ENCODE results near the gene ZNF524. TPM values are rescaled to one million over a fixed set of nuclear protein-coding genes. Genes with fewer than 3 reads are reported as not detected.

The ZNF524 gene
- total and polyA plus RNA-seq, 7 experiments from 2014 or later, result 13.3 to 50.5 (median 29.4) TPM

GRCh38 chr19:55620410-55621204, 20.5 kb downstream of the ZNF524 start:
- POLR2A ChIA-PET, result interaction anchor here (0.5 to 2.0 kb wide), 6 partner anchors 14 to 452 kb away, joined by 3 to 8 read pairs (median 3); partner anchors contain the start of genes FIZ1 and ZNF865
- Mint-ChIP-seq H3K27ac (peak overlapping the region in 8 of 9 donors; percentile 21 to 83 (median 66)), H3K36me3 (peaks cover 0 to 13% (median 10%) of the 10 kb centered on the region in 5 donors), H3K9me3 (peaks cover 0 to 2% (median 0%) of the 10 kb centered on the region in 11 donors), H3K27me3 (no peaks in the 10 kb centered on the region), H3K4me3 (peak overlapping the region in 6 of 10 donors; percentile 26 to 72 (median 50)), H3K4me1 (peaks cover 19 to 46% (median 40%) of the 10 kb centered on the region in 7 donors)
- peak; percentile 10 for ATAC-seq
- CTCF ChIA-PET, result interaction anchor here (1.2 to 1.3 kb wide), 2 partner anchors 12 to 15 kb away, joined by 4 to 5 read pairs; partner anchors contain the start of gene ZNF865
- Histone ChIP-seq H3K36me3 (ENCODE audit: control insufficient read depth in 2 of 3, insufficient read depth in 3 of 3, low read length in 3 of 3) (peaks cover 0 to 25% (median 4%) of the 10 kb centered on the region in 3 experiments), H3K27me3 (ENCODE audit: control insufficient read depth in 2 of 2, insufficient read depth in 2 of 2, low read length in 2 of 2) (no peaks in the 10 kb centered on the region), H3K4me3 (ENCODE audit: low read length) (no peak overlapping the region), H3K27ac (ENCODE audit: low read depth, low read length) (peak overlapping the region; percentile 38), H3K4me1 (ENCODE audit: control insufficient read depth in 2 of 2, insufficient read depth in 2 of 2, low read length in 2 of 2) (peaks cover 11 to 30% of the 10 kb centered on the region in 2 donors), H3K9me3 (ENCODE audit: control insufficient read depth in 2 of 3, low read length in 3 of 3) (no peaks in the 10 kb centered on the region)
- intact Hi-C loops (cut with micrococcal nuclease), result loop anchor here (10.0 kb wide), 2 partner anchors 456 to 1156 kb away; partner anchors contain the start of genes DNAAF3 (in 1 of the 2) and LENG9 (in 1 of the 2)
- DNase-seq, result peak in 4 of 9 donors; percentile 33 to 48 (median 40)

GRCh38 chr19:55621205-55621672, 21.2 kb downstream of the ZNF524 start:
- Mint-ChIP-seq H3K9me3 (peaks cover 0 to 2% (median 0%) of the 10 kb centered on the region in 11 donors), H3K4me1 (peaks cover 23 to 52% (median 45%) of the 10 kb centered on the region in 7 donors), H3K27me3 (peaks cover 0 to under 1% (median 0%) of the 10 kb centered on the region in 5 donors), H3K4me3 (peak overlapping the region in 1 of 10 donors; percentile 4), H3K27ac (peak overlapping the region in 3 of 9 donors; percentile 21 to 83 (median 36)), H3K36me3 (peaks cover 0 to 13% (median 10%) of the 10 kb centered on the region in 5 donors)
- Histone ChIP-seq H3K36me3 (ENCODE audit: control insufficient read depth in 2 of 3, insufficient read depth in 3 of 3, low read length in 3 of 3) (peaks cover 0 to 20% (median 4%) of the 10 kb centered on the region in 3 experiments), H3K4me3 (ENCODE audit: low read length) (no peak overlapping the region), H3K27ac (ENCODE audit: low read depth, low read length) (no peak overlapping the region), H3K27me3 (ENCODE audit: control insufficient read depth in 2 of 2, insufficient read depth in 2 of 2, low read length in 2 of 2) (no peaks in the 10 kb centered on the region), H3K4me1 (ENCODE audit: control insufficient read depth in 2 of 2, insufficient read depth in 2 of 2, low read length in 2 of 2) (peaks cover 17 to 37% of the 10 kb centered on the region in 2 donors), H3K9me3 (ENCODE audit: control insufficient read depth in 2 of 3, low read length in 3 of 3) (no peaks in the 10 kb centered on the region)
- POLR2A ChIA-PET, result interaction anchor here (0.6 to 2.0 kb wide), 3 partner anchors 15 to 365 kb away, joined by 3 to 8 read pairs (median 6); partner anchors contain the start of genes FIZ1 and ZNF865
- intact Hi-C loops (cut with micrococcal nuclease), result loop anchor here (10.0 kb wide), 2 partner anchors 456 to 1156 kb away; partner anchors contain the start of genes DNAAF3 (in 1 of the 2) and LENG9 (in 1 of the 2)
- DNase-seq, result no peak
- no peak for ATAC-seq
- CTCF ChIA-PET, result interaction anchor here (0.7 kb wide), 1 partner anchor 19 kb away, joined by 3 read pairs; no protein-coding TSS in a partner anchor

GRCh38 chr19:55621673-55622231, 21.7 kb downstream of the ZNF524 start:
- Histone ChIP-seq H3K36me3 (ENCODE audit: control insufficient read depth in 2 of 3, insufficient read depth in 3 of 3, low read length in 3 of 3) (peaks cover 0 to 15% (median 4%) of the 10 kb centered on the region in 3 experiments), H3K4me1 (ENCODE audit: control insufficient read depth in 2 of 2, insufficient read depth in 2 of 2, low read length in 2 of 2) (peaks cover 22 to 41% of the 10 kb centered on the region in 2 donors), H3K9me3 (ENCODE audit: control insufficient read depth in 2 of 3, low read length in 3 of 3) (no peaks in the 10 kb centered on the region), H3K4me3 (ENCODE audit: low read length) (no peak overlapping the region), H3K27ac (ENCODE audit: low read depth, low read length) (no peak overlapping the region), H3K27me3 (ENCODE audit: control insufficient read depth in 2 of 2, insufficient read depth in 2 of 2, low read length in 2 of 2) (no peaks in the 10 kb centered on the region)
- H3K4me3 Mint-ChIP-seq, result no peak overlapping the region
- peaks cover 28 to 57% (median 50%) of the 10 kb centered on the region in 7 donors for H3K4me1 Mint-ChIP-seq
- ChIA-PET CTCF (interaction anchor here (0.7 to 0.9 kb wide), 2 partner anchors 9 to 19 kb away, joined by 3 to 7 read pairs; no protein-coding TSS in a partner anchor), POLR2A (interaction anchor here (6.3 kb wide), 1 partner anchor 15 kb away, joined by 76 read pairs; the partner anchor contains the start of gene ZNF865)
- peaks cover 0 to 2% (median 0%) of the 10 kb centered on the region in 11 donors for H3K9me3 Mint-ChIP-seq
- peaks cover 0 to 11% (median 9%) of the 10 kb centered on the region in 5 donors for H3K36me3 Mint-ChIP-seq
- intact Hi-C loops (cut with micrococcal nuclease), result loop anchor here (10.0 kb wide), 2 partner anchors 457 to 1157 kb away; partner anchors contain the start of genes DNAAF3 (in 1 of the 2) and LENG9 (in 1 of the 2)
- H3K27ac Mint-ChIP-seq, result no peak overlapping the region
- H3K27me3 Mint-ChIP-seq, result peaks cover 0 to 2% (median 0%) of the 10 kb centered on the region in 5 donors
- DNase-seq, result no peak
- ATAC-seq, result no peak

DNA sequence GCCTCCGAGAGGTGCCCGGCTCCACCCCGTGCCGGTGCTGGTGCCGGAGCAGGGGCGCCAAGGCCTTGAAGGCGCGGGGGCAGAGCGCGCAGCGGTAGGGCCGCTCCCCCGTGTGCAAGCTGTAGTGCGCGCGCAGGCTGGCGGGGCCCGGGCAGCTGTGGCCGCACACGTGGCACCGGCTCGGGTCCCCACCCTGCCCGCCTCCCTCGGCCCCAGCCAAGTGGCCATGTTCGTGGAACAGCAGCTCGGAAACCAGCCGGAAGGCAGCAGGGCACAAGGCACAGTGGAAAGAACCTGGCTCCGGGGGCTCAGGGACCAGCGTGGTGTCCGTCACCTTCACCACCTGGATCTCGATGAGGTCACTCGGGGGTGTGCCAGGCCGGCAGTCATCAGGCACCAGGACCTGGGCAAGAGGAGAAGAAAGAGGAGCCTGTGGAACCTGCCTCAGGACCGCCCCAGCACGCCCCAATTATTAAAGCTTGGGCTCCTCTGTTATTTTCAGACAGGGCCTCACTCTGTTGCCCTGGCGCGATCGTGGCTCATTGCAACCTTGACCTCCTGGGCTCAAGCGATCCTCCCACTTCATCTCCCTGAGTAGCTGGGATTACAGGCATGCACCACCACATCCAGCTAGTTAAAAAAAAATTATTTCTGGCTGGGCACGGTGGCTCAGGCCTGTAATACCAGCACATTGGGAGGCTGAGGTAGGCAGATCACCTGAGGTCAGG, 22.3 kb downstream of the ZNF524 start:
- POLR2A ChIA-PET, result interaction anchor here (2.2 to 6.9 kb wide), 3 partner anchors 14 to 20 kb away, joined by 12 to 98 read pairs (median 76); partner anchors contain the start of genes ZNF580, ZNF581 and ZNF865
- Mint-ChIP-seq H3K27ac (no peak overlapping the region), H3K4me1 (peaks cover 31 to 61% (median 56%) of the 10 kb centered on the region in 7 donors), H3K9me3 (peaks cover 0 to 2% (median 0%) of the 10 kb centered on the region in 11 donors), H3K4me3 (peak overlapping the region in 1 of 10 donors; percentile 34), H3K36me3 (peaks cover 0 to 10% (median 6%) of the 10 kb centered on the region in 5 donors), H3K27me3 (peaks cover 0 to 8% (median 0%) of the 10 kb centered on the region in 5 donors)
- CTCF ChIA-PET, result interaction anchor here (0.9 to 3.0 kb wide), 3 partner anchors 8 to 16 kb away, joined by 7 to 8 read pairs (median 8); partner anchors contain the start of gene ZNF865
- no peaks in the 10 kb centered on the region for H3K9me3 ChIP-seq (ENCODE audit: control insufficient read depth in 2 of 3, low read length in 3 of 3)
- H3K27me3 ChIP-seq (ENCODE audit: control insufficient read depth in 2 of 2, insufficient read depth in 2 of 2, low read length in 2 of 2), result no peaks in the 10 kb centered on the region
- H3K27ac ChIP-seq (ENCODE audit: low read depth, low read length), result no peak overlapping the region
- H3K4me1 ChIP-seq (ENCODE audit: control insufficient read depth in 2 of 2, insufficient read depth in 2 of 2, low read length in 2 of 2), result peaks cover 27 to 46% of the 10 kb centered on the region in 2 donors
- H3K4me3 ChIP-seq (ENCODE audit: low read length), result no peak overlapping the region
- H3K36me3 ChIP-seq (ENCODE audit: control insufficient read depth in 2 of 3, insufficient read depth in 3 of 3, low read length in 3 of 3), result peaks cover 0 to 11% (median 1%) of the 10 kb centered on the region in 3 experiments
- no peak for DNase-seq
- intact Hi-C loops (cut with micrococcal nuclease), result loop anchor here (10.0 kb wide), 2 partner anchors 458 to 1158 kb away; partner anchors contain the start of genes DNAAF3 (in 1 of the 2) and LENG9 (in 1 of the 2)
- no peak for ATAC-seq

GRCh38 chr19:55623130-55623529, 23.0 kb downstream of the ZNF524 start:
- peaks cover 27 to 46% of the 10 kb centered on the region in 2 donors for H3K4me1 ChIP-seq (ENCODE audit: control insufficient read depth in 2 of 2, insufficient read depth in 2 of 2, low read length in 2 of 2)
- Mint-ChIP-seq H3K4me1 (peaks cover 31 to 65% (median 59%) of the 10 kb centered on the region in 7 donors), H3K4me3 (peak overlapping the region in 5 of 10 donors; percentile 14 to 92 (median 42)), H3K27me3 (peaks cover 0 to 11% (median 0%) of the 10 kb centered on the region in 5 donors), H3K9me3 (peaks cover 0 to 2% (median 0%) of the 10 kb centered on the region in 11 donors), H3K27ac (peak overlapping the region in 7 of 9 donors; percentile 89 to 99 (median 97)), H3K36me3 (peaks cover 0 to 10% (median 5%) of the 10 kb centered on the region in 5 donors)
- no peak overlapping the region for H3K4me3 ChIP-seq (ENCODE audit: low read length)
- ChIA-PET POLR2A (interaction anchor here (0.7 to 6.9 kb wide), 5 partner anchors 13 to 31 kb away, joined by 3 to 98 read pairs (median 12); partner anchors contain the start of genes U2AF2, ZNF580, ZNF581 and ZNF865), CTCF (interaction anchor here (1.6 to 3.0 kb wide), 2 partner anchors 10 to 17 kb away, joined by 8 read pairs; partner anchors contain the start of gene ZNF865)
- no peak for ATAC-seq
- H3K36me3 ChIP-seq (ENCODE audit: control insufficient read depth in 2 of 3, insufficient read depth in 3 of 3, low read length in 3 of 3), result peaks cover 0 to 7% (median 0%) of the 10 kb centered on the region in 3 experiments
- H3K27ac ChIP-seq (ENCODE audit: low read depth, low read length), result peak overlapping the region; percentile 100
- no peaks in the 10 kb centered on the region for H3K9me3 ChIP-seq (ENCODE audit: control insufficient read depth in 2 of 3, low read length in 3 of 3)
- H3K27me3 ChIP-seq (ENCODE audit: control insufficient read depth in 2 of 2, insufficient read depth in 2 of 2, low read length in 2 of 2), result no peaks in the 10 kb centered on the region
- intact Hi-C loops (cut with micrococcal nuclease), result loop anchor here (10.0 kb wide), 2 partner anchors 458 to 1158 kb away; partner anchors contain the start of genes DNAAF3 (in 1 of the 2) and LENG9 (in 1 of the 2)
- no peak for DNase-seq

All from naive thymus-derived CD4-positive, alpha-beta T cell (primary cell).